NCI-H82 treated with DMSO at 0.1 percent for 48 hours (cell line): ENCODE results near the gene TSPAN5.
"Not testable (repeated sequence)": the region's sequence is repeated elsewhere in the genome, so short reads cannot be mapped to it uniquely, and the experiment has no call there.

Experiments
- DNase-seq: peaks from one replicate; lab custom pipeline; 2025; ENCODE audit not compliant: unreplicated experiment; lab: John Stamatoyannopoulos, UW

TSPAN5 gene

DNA sequence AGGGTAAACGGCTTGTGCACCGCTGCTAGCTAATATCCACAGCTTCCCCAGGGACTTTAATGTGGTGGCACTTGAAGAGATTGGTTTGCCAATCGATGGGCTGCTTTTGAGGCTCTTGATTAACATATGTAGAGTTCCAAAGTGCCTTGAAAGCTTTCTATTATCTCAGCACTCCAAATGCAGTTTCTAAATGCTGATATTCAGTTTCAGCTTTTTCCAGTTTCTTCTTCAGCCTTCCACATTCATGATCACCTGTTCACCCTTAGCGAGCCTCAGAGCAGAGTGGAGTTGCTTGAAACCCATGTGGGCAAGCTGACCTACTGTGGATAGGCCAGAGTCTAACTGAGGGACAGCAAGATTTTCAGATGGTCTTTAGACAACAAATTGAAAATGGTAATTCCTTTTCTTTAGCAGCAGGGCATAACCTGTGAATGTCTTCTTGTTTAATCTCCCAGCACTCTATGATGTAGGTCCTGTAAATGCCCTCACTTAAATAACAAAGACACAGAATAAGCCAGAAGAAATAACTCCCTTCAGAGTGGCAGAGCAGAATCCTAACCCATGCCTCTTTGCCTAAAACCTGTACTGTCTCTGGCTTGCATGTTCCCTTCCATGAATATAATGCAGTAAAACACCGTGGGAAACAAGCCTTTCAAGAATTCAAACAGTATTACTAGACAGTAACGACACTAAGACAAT lies 99.8 kb downstream of the TSPAN5 start:
- DNase-seq, result no peak

DNA sequence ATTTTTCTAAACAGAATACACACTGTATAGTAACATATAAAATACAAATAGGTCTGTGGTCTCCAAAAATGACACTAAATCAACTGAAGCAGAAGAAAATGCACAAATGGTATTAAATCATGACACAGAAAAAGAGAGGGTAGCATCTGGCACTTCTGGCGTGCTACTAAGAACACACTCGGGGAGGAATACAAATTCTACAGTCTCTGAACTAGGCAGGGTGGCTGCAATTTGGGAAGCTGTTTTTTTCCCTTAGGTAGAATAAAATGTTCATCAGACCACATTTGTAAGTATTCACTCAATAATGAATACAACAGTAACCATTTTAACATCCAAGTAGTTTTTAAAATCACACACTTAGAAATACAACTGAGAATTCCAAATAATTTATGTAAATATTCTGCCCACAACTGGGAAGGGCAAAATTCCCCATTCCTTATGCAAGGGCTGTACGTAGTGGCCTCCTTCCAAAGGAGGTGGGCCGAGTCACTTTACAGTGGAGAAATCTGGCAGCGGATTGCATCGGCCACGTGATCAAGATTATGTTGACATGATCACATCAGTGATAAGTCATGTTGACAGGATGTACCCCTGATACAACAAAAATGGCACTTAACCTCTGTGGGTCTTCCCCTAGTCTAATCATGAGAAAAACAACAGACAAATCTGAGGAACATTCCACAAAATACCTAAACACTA lies 101.1 kb downstream of the TSPAN5 start:
- DNase-seq, result no peak

DNA sequence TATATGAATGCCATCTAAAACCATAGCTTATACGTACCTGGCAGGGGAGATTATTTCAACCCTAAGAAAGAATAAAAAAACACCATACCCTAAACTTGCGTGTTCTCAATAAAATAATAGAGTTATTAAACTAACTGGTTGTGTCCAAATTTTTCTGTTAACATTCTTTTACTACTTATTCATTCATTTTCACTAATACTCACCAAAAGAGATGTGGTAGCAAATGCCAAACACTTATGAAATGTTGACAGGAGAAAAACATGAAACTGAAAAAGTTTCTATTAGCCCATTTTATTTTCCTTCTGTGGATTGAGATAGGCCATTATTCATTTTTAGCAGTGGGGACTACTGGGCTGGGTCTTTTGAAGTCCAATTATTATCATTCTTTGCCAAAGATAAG lies 102.0 kb downstream of the TSPAN5 start:
- no peak for DNase-seq

DNA sequence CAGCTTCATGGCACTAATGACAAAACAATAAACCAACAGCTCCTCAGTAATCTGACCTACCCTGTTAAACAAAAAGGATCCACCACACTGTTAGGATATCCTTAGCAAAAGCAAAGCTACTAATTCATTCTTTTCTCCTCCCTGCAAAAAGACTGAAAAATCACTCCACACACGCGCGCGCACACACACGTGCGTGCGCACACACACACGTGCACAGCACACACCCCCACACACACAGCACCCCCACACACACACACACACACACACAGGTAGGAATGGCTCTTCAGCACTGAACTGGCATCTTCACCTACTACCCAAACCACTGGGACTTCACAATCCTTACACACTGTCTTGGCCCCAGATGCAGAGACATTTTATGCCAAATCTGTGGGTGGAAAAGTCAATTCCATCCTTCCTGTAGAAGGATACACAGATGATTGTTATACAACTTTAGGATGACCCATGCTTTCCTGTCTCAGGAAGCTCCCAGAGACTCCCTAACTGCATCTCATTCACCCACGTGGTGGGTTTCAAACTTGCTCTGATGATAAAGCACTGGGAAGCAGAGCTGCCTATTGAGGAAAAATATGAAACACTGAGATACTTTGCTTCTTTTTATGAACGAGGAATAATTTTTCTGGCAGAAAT lies 102.5 kb downstream of the TSPAN5 start:
- no peak for DNase-seq

DNA sequence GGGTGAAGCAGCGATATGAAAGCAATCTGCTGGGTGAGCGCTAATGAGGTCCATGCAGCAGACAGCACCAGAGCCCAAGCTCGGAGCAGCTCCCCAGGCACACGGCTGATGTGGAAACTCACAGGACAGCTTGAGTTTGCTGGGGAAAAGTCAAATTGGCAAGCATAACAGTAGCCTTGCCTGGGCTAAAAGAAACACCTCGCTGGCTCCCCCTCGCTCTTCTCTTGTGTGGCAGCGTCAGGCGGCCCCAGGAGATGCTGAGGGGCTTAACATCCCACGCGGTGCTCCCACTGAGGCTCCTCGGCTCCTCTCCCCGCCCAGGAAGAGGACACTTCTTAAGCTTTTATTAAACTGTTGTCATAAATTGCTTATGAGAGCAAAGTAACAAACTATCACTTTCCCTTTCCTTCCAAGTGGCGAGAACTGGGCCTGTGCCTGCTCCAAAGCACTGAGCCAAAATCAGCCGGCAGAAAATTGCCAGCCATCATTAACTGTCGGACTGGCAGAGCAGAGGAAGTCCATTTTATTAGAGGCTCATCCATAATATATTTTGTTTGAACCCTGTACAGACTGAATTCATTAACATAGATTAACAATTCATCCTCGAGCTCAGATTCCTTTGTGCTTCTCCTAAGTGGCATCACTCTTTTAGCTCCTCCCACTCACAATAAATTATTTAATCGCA lies 111.4 kb downstream of the TSPAN5 start:
- no peak for DNase-seq

DNA sequence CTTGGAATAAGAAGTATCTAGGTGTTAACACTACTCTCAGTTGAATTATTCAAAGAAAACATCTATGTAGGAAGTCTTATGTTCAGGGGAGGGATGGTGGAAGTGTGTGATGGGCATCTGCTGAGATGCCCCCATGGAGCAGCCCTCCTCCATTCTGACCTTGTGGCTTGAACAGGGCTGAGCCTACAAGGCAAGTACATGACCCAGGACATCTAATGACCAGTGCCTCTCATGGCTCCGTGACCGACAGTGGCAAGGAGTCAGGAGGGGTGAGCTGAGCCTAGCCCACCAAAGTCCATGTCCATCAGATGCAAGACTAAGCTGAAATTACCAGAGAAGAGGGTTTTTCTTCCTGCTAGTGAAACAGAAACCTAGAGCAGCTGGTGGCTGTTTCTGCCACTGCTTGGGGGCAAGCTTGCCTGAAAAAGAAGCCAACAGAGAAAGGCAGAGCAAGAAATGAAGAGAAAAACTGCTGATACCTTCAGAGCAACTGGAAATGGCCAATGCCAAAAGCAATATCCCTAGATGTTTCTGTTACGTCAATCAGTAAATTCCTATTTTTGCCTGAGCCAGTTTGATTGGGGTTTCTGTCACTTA lies 113.5 kb downstream of the TSPAN5 start:
- no peak for DNase-seq

DNA sequence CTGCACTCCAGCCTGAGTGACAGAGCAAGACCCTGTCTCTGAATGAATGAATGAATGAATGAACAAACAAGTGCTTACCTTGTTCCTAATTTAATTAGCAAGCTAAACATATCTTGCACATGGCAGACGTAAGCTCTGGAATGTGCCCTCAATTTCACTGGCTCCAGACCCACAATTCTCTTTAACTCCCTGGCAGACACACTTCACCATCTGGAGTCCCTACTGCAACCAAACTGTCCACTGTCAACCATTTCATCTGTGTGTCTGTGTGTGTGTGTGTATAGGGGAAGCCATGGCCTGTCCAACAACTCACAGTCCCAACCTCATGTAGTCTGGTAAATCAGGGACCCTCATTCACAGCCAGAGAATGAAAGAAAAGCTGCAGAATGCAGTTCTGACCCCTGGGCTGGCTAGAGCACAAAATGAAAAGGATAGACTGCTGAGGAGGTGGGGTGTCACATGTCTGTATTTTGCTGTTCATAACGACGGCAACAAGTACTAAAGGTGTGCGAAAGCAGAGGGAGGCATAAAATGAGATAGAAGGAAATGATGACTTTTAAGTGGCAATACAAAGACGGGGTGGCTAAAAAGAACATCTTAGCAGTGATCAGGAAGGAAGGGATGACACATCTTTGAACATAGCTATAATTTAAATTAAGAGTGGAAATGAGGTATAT lies 114.1 kb downstream of the TSPAN5 start:
- DNase-seq, result no peak

DNA sequence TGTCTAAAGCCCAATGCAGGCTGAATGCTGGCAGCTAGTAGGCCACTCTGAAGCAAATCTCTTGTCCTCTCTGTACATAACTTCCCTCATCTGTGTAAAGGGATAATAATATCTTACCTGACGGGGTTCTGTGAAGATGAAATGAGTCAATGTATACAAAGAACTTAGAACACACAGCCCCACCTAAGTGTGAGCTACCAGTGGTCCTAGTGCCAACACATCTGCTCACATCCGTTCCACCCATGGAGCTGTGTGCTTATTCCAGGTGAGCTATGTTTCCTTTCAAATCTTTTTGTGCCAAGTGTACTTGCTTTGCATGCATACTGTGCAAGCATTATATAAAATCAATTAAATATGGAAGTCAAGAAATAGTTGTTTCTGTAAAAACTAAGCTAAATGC lies 116.4 kb downstream of the TSPAN5 start:
- DNase-seq, result no peak

DNA sequence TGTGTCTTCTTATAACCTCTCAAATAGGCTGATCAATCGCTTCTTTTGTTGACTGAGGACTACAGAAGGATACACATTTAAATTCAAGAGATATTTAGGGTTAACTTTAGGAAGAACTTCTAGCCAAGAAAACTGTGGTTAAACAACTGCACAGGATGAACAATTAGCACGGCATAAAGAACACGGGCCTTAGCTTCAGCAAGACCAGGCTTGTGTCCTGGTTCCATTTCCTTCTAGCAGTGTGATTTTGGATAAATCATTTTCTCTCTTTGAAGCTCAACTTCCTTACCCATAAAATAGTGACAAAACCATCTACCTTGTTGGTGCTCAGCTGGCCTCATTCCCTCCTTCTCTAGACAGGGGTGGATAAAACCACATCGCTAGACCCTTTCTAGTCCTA lies 117.6 kb downstream of the TSPAN5 start:
- no peak for DNase-seq

DNA sequence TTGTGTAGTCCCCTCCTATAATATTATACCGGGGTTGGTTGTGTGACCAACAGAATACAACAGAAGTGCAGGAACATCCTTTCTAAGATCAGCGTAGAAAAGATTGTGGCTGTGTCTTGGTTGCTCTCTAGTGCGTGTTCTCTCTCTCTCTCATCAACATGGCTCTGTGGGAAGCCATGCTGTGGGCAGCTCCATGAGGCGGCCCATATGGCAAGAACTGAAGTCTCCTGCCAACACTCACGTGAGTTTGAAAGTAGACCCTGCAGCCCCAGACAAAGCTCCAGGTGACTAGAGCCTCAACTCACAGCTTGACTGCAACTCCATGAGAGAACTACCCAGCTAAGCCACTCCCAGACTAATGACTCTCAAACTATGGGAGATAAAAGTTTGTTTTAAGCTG lies 118.7 kb downstream of the TSPAN5 start:
- DNase-seq, result no peak

DNA sequence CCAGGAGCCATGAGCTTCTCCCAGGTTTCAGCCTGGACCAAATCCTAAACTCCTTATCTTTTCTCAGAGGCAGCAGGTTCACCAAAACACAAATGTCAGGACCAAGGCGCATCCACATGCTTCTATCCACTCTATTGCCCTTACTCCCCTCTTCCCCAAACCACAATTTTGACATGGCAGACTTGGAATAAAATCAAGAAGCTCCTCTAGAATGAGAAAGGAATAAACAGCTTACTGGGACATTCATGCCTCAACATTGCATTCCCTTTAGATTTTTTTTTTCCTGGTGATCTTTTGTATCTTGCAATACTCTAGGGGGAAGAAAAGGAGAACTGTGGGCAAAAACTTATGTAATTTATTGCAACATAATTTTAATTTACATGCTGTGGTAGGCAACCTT lies 119.1 kb downstream of the TSPAN5 start:
- DNase-seq, result no peak

DNA sequence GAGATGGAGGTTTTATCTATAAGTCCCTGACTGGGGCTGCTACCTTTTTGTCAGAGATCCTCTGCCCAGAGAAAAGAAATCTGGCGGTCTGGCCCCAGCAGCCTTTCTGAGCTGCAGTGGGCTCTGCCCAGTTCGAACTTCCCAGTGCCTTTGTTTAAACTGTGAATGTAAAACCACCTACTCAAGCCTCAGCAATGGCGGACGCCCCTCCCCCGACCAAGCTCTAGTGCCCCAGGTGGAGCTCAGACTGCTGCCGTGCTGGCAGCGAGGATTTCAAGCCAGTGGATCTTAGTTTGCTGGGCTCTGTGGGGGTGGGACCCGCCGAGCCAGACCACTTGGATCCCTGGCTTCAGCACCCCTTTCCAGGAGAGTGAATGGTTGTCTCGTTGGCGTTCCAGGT lies 121.8 kb downstream of the TSPAN5 start:
- no peak for DNase-seq

DNA sequence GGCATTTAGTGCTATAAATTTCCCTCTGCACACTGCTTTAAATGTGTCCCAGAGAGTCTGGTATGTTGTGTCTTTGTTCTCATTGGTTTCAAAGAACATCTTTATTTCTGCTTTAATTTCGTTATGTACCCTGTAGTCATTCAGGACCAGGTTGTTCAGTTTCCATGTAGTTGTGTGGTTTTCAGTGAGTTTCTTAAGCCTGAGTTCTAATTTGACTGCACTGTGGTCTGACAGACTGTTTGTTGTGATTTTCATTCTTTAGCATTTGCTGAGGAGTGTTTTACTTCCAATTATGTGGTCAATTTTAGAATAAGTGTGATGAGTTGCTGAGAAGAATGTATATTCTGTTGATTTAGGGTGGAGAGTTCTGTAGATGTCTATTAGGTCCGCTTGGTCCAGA lies 124.3 kb downstream of the TSPAN5 start:
- DNase-seq, result not testable (repeated sequence)

DNA sequence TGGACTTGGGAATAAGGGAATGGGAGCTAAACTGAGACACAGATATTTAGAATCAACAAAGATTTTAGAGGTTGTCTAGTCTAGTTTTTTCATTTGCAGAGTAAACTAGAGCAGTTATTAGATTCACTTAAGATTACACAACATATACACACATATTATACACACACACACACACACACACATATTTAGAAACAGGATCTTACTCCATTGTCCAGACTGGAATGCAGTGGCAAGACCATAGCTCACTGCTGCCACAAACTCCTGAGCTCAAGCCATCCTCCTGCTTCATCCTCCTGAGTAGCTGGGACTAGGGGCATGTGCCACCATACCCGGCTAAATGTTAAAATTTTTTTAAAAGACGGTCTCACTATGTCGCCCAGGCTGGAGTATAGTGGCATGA lies 127.8 kb downstream of the TSPAN5 start:
- DNase-seq, result no peak

DNA sequence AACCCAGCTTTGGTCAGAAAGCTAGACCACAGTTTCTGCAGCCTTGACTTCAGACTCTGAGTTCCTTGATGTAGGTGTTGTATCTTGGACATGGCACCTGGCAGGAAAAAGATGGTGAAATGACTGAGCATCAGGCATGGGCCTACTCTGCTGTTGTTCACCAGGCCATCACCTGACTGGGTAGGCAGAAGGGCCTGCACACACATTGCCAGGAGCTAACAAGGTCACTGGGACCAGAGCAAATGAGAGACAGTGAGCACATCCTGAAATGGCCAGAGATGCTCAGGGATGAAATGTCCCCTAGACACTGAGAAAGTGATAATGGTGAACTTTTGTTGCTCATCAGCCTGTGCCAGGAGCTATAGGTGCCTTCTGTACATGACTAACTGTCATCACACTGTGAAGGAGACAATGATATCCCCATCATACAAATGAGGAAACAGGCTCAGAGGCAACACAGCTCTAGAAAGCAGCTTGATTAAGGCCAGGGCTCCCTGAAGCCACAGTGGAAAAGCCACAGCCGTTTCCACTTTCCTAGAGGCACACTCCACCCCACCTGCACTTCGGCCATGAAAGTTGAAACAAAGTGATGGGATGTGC lies 128.3 kb downstream of the TSPAN5 start:
- no peak for DNase-seq

DNA sequence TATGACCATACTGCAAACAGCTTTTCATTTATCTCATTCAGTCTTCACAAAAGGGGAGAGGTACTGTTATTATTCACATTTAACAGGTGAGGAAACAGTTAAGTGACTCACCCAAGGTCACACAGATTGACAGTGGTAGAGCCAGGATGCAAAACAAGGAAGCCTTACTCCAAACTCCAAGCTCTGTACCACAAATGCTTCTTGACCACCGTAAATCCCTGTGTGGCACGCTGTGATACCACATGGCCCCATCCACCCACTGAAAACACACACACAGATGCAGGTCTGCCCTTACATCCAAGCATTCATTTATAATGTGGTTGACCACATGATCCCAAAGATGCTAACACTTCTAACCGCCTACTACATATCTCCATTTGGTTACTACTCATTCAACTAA lies 129.5 kb downstream of the TSPAN5 start:
- no peak for DNase-seq

DNA sequence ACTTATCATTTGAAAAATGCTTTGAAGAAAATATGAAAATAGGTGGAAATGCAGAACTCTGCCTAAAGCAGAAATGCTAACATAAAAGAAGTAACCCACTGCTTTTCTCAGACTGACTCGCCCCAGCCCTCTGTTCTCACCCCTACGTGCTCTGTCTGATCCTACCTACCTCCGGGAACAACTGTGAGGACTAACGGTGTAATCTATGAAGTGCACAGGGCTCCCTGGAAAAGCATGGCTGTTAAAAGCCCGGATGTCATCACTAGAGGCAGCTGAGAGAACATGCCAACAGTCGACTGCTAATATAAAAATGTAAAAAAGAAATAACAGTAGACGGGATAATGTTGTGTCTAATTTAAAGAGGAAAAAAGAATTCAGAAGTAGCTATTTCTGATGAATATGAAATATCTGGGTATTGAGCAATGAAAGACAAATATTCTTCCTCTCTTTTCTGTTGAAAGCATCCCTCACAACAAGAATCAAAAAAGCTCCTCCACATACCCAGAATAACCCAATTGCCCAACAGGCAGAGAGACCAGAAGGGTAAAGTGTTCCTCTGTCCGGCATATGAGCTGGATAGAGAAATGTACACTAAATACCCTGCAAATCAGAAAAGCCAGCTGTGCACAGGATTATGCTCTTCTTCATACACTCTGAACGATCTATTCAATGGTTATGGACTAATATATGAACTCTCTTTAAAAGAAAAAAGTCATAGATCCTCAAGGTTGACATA lies 130.7 kb downstream of the TSPAN5 start:
- no peak for DNase-seq

DNA sequence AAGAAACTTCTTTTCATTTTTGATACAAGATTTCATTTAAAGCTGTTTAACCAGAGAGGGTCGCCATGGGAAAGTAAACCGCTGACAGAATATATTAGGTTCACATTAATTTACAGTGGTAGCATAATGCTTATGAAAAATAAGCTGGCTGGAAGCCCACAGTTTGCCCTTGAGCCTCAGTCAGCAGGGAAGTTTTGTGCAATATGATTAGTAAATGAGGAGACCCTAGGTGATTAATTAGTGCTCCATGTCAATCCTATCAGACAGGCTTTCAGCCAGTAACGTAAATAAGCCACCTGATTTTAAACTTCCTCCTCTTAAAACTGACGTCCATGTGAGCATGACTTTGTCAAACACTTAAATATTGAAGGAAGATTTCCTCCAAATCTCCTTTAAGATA lies 134.2 kb downstream of the TSPAN5 start:
- no peak for DNase-seq

DNA sequence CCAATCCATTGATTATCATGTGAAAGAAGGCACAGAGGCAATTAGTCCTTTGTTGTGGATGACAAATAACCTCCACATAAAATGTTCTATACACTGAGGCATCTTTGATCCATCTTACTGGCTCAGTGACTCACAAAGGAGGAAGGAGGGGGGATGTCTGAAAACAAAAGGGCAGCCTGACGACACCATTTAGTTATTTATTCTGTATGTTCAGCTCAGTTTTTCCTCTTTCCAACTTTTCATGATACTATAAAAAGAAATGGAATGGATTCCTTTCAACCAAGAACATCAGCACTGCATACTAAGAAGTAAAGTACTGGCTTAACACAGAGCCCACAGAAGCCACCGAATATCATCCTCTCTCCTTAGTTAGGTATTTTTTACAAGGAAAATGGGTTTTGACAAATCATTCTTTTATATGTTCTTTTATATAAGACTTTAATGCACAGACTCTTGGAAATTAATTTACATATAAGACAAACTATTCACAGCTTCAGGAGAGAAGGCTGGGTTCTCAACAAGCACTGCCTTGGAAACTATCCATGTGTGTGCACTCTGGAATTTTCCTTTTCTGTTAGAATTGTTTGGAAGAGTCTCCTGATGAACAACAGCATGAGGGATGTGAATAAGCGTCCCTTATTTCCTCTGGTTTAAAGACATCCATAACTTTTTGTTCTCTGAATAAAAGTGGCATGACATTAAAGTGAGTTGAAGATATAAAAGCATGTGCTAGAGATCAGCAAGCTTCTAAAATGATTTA lies 135.6 kb downstream of the TSPAN5 start:
- no peak for DNase-seq
